ENCODE data around the gene CAPN7.

Gene CAPN7

DNA sequence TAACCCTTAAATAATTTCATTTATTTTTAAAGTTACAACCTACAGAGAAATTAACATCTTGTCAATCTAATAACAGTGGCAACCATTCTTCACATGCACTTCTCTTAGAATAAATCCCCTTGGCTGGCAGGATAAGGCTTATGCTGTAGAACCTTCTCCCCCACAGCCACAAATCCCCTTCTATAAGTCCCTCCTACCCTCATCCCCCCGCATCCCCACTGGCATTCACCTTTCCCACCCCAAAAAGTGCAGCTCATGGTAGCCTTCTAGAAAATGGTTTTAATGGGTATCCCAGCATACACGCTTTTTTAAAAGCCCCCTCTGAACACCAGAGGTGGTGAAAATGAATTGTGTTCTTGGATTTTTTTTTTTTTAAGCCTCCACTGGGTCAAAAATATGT, 49.2 kb downstream of the CAPN7 start:
- no peak overlapping the region for H3K18ac ChIP-seq (ENCODE audit: low read length)
- no peak overlapping the region for H2BK120ac ChIP-seq (ENCODE audit: low read depth, low read length)
- H3K4me2 ChIP-seq (ENCODE audit: low read length): no peak overlapping the region
- no peak overlapping the region for H3K9ac ChIP-seq (ENCODE audit: low read length)
- no peaks in the 10 kb centered on the region for H3K27me3 ChIP-seq (ENCODE audit: insufficient read depth, low read length, poor library complexity)
- H2AK5ac ChIP-seq (ENCODE audit: low read length): no peak overlapping the region
- H3K36me3 ChIP-seq (ENCODE audit: control insufficient read depth, insufficient read depth, low read length): peaks cover 5% of the 10 kb centered on the region
- H3K79me1 ChIP-seq (ENCODE audit: low read length): no peaks in the 10 kb centered on the region
- H4K5ac ChIP-seq (ENCODE audit: low read length): no peak overlapping the region
- no peak overlapping the region for H2BK5ac ChIP-seq (ENCODE audit: low read length)
- no peak overlapping the region for H3K4ac ChIP-seq (ENCODE audit: low read depth, low read length)
- no peak overlapping the region for H3K27ac ChIP-seq (ENCODE audit: low read depth, low read length)
- no peak overlapping the region for H2BK15ac ChIP-seq (replicated peaks; ENCODE audit: low read depth)
- H3K79me2 ChIP-seq (ENCODE audit: control insufficient read depth, insufficient read depth, low read length): no peaks in the 10 kb centered on the region
- whole genome bisulfite sequencing (ENCODE audit: extremely low coverage, insufficient coverage, low lambda C conversion rate): no CpG with 5 or more reads among the region's 2 CpGs
- DNase-seq: no peak
- no peak overlapping the region for H3K4me3 ChIP-seq (ENCODE audit: low read length)
- no peak overlapping the region for H3K56ac ChIP-seq (ENCODE audit: low read length)
- H3K4me1 ChIP-seq (ENCODE audit: control insufficient read depth, low read depth, low read length): no peaks in the 10 kb centered on the region
- no peak overlapping the region for H3K23ac ChIP-seq (ENCODE audit: low read length)
- no peak overlapping the region for H4K8ac ChIP-seq (ENCODE audit: low read depth, low read length)

GRCh38 chr3:15256861-15257341, 50.9 kb downstream of the CAPN7 start:
- Histone ChIP-seq H3K36me3 (ENCODE audit: control insufficient read depth, insufficient read depth, low read length) (peaks cover 5% of the 10 kb centered on the region), H2BK15ac (replicated peaks; ENCODE audit: low read depth) (no peak overlapping the region), H3K9ac (ENCODE audit: low read length) (no peak overlapping the region), H2BK120ac (ENCODE audit: low read depth, low read length) (no peak overlapping the region), H3K79me1 (ENCODE audit: low read length) (no peaks in the 10 kb centered on the region), H3K23ac (ENCODE audit: low read length) (no peak overlapping the region), H3K56ac (ENCODE audit: low read length) (no peak overlapping the region), H2AK5ac (ENCODE audit: low read length) (no peak overlapping the region), H3K18ac (ENCODE audit: low read length) (no peak overlapping the region), H4K5ac (ENCODE audit: low read length) (no peak overlapping the region), H3K4me2 (ENCODE audit: low read length) (no peak overlapping the region), H3K79me2 (ENCODE audit: control insufficient read depth, insufficient read depth, low read length) (no peaks in the 10 kb centered on the region), H3K4me3 (ENCODE audit: low read length) (no peak overlapping the region), H4K8ac (ENCODE audit: low read depth, low read length) (no peak overlapping the region), H2BK5ac (ENCODE audit: low read length) (no peak overlapping the region), H3K27me3 (ENCODE audit: insufficient read depth, low read length, poor library complexity) (no peaks in the 10 kb centered on the region), H3K27ac (ENCODE audit: low read depth, low read length) (no peak overlapping the region), H3K4me1 (ENCODE audit: control insufficient read depth, low read depth, low read length) (no peaks in the 10 kb centered on the region), H3K4ac (ENCODE audit: low read depth, low read length) (no peak overlapping the region)
- DNase-seq: no peak
- WGBS (ENCODE audit: extremely low coverage, insufficient coverage, low lambda C conversion rate): no CpG with 5 or more reads among the region's 8 CpGs

GRCh38 chr3:15258720-15259119, 52.7 kb downstream of the CAPN7 start:
- Histone ChIP-seq H3K23ac (ENCODE audit: low read length) (no peak overlapping the region), H2AK5ac (ENCODE audit: low read length) (no peak overlapping the region), H3K27me3 (ENCODE audit: insufficient read depth, low read length, poor library complexity) (no peaks in the 10 kb centered on the region), H2BK5ac (ENCODE audit: low read length) (no peak overlapping the region), H3K79me2 (ENCODE audit: control insufficient read depth, insufficient read depth, low read length) (no peaks in the 10 kb centered on the region), H3K4me1 (ENCODE audit: control insufficient read depth, low read depth, low read length) (no peaks in the 10 kb centered on the region), H2BK15ac (replicated peaks; ENCODE audit: low read depth) (no peak overlapping the region), H3K9ac (ENCODE audit: low read length) (no peak overlapping the region), H3K4ac (ENCODE audit: low read depth, low read length) (no peak overlapping the region), H3K27ac (ENCODE audit: low read depth, low read length) (no peak overlapping the region), H4K8ac (ENCODE audit: low read depth, low read length) (no peak overlapping the region), H3K18ac (ENCODE audit: low read length) (no peak overlapping the region), H4K5ac (ENCODE audit: low read length) (no peak overlapping the region), H2BK120ac (ENCODE audit: low read depth, low read length) (no peak overlapping the region), H3K56ac (ENCODE audit: low read length) (no peak overlapping the region), H3K79me1 (ENCODE audit: low read length) (no peaks in the 10 kb centered on the region), H3K4me3 (ENCODE audit: low read length) (no peak overlapping the region), H3K4me2 (ENCODE audit: low read length) (no peak overlapping the region), H3K36me3 (ENCODE audit: control insufficient read depth, insufficient read depth, low read length) (peaks cover 5% of the 10 kb centered on the region)
- WGBS (ENCODE audit: extremely low coverage, insufficient coverage, low lambda C conversion rate): no CpG with 5 or more reads among the region's 7 CpGs
- DNase-seq: no peak

GRCh38 chr3:15260531-15260930, 54.5 kb downstream of the CAPN7 start:
- Histone ChIP-seq H3K4me3 (ENCODE audit: low read length) (no peak overlapping the region), H3K27me3 (ENCODE audit: insufficient read depth, low read length, poor library complexity) (no peaks in the 10 kb centered on the region), H3K4me1 (ENCODE audit: control insufficient read depth, low read depth, low read length) (no peaks in the 10 kb centered on the region), H3K56ac (ENCODE audit: low read length) (no peak overlapping the region), H3K36me3 (ENCODE audit: control insufficient read depth, insufficient read depth, low read length) (peaks cover 5% of the 10 kb centered on the region), H3K23ac (ENCODE audit: low read length) (no peak overlapping the region), H4K5ac (ENCODE audit: low read length) (no peak overlapping the region), H2AK5ac (ENCODE audit: low read length) (no peak overlapping the region), H3K79me1 (ENCODE audit: low read length) (no peaks in the 10 kb centered on the region), H3K18ac (ENCODE audit: low read length) (no peak overlapping the region), H2BK15ac (replicated peaks; ENCODE audit: low read depth) (no peak overlapping the region), H3K9ac (ENCODE audit: low read length) (no peak overlapping the region), H4K8ac (ENCODE audit: low read depth, low read length) (no peak overlapping the region), H2BK5ac (ENCODE audit: low read length) (no peak overlapping the region), H2BK120ac (ENCODE audit: low read depth, low read length) (no peak overlapping the region), H3K4me2 (ENCODE audit: low read length) (no peak overlapping the region), H3K27ac (ENCODE audit: low read depth, low read length) (no peak overlapping the region), H3K79me2 (ENCODE audit: control insufficient read depth, insufficient read depth, low read length) (no peaks in the 10 kb centered on the region), H3K4ac (ENCODE audit: low read depth, low read length) (no peak overlapping the region)
- WGBS (ENCODE audit: extremely low coverage, insufficient coverage, low lambda C conversion rate): no CpG with 5 or more reads among the region's 4 CpGs
- no peak for DNase-seq

- no peak for DNase-seq
- Histone ChIP-seq H4K5ac (ENCODE audit: low read length) (no peak overlapping the region), H3K27ac (ENCODE audit: low read depth, low read length) (no peak overlapping the region), H2BK5ac (ENCODE audit: low read length) (no peak overlapping the region), H3K79me1 (ENCODE audit: low read length) (no peaks in the 10 kb centered on the region), H3K4me2 (ENCODE audit: low read length) (no peak overlapping the region), H2BK15ac (replicated peaks; ENCODE audit: low read depth) (no peak overlapping the region), H3K36me3 (ENCODE audit: control insufficient read depth, insufficient read depth, low read length) (peaks cover 5% of the 10 kb centered on the region), H3K4me1 (ENCODE audit: control insufficient read depth, low read depth, low read length) (no peaks in the 10 kb centered on the region), H2BK120ac (ENCODE audit: low read depth, low read length) (no peak overlapping the region), H2AK5ac (ENCODE audit: low read length) (no peak overlapping the region), H3K27me3 (ENCODE audit: insufficient read depth, low read length, poor library complexity) (no peaks in the 10 kb centered on the region), H3K79me2 (ENCODE audit: control insufficient read depth, insufficient read depth, low read length) (no peaks in the 10 kb centered on the region), H4K8ac (ENCODE audit: low read depth, low read length) (no peak overlapping the region), H3K18ac (ENCODE audit: low read length) (no peak overlapping the region), H3K9ac (ENCODE audit: low read length) (no peak overlapping the region), H3K56ac (ENCODE audit: low read length) (no peak overlapping the region), H3K4me3 (ENCODE audit: low read length) (no peak overlapping the region), H3K4ac (ENCODE audit: low read depth, low read length) (no peak overlapping the region), H3K23ac (ENCODE audit: low read length) (no peak overlapping the region)
These were observed 55.2 kb downstream of the CAPN7 start for GRCh38 chr3:15261274-15261673.

GRCh38 chr3:15262021-15262420, 56.0 kb downstream of the CAPN7 start:
- Histone ChIP-seq H4K8ac (ENCODE audit: low read depth, low read length) (no peak overlapping the region), H3K27ac (ENCODE audit: low read depth, low read length) (no peak overlapping the region), H3K23ac (ENCODE audit: low read length) (no peak overlapping the region), H2BK15ac (replicated peaks; ENCODE audit: low read depth) (no peak overlapping the region), H2BK120ac (ENCODE audit: low read depth, low read length) (no peak overlapping the region), H3K79me2 (ENCODE audit: control insufficient read depth, insufficient read depth, low read length) (no peaks in the 10 kb centered on the region), H3K4me2 (ENCODE audit: low read length) (no peak overlapping the region), H3K18ac (ENCODE audit: low read length) (no peak overlapping the region), H3K9ac (ENCODE audit: low read length) (no peak overlapping the region), H3K27me3 (ENCODE audit: insufficient read depth, low read length, poor library complexity) (no peaks in the 10 kb centered on the region), H3K56ac (ENCODE audit: low read length) (no peak overlapping the region), H2BK5ac (ENCODE audit: low read length) (no peak overlapping the region), H3K79me1 (ENCODE audit: low read length) (no peaks in the 10 kb centered on the region), H3K4me3 (ENCODE audit: low read length) (no peak overlapping the region), H3K4ac (ENCODE audit: low read depth, low read length) (no peak overlapping the region), H2AK5ac (ENCODE audit: low read length) (no peak overlapping the region), H4K5ac (ENCODE audit: low read length) (no peak overlapping the region), H3K4me1 (ENCODE audit: control insufficient read depth, low read depth, low read length) (peaks cover 2% of the 10 kb centered on the region), H3K36me3 (ENCODE audit: control insufficient read depth, insufficient read depth, low read length) (peaks cover under 1% of the 10 kb centered on the region)
- DNase-seq: no peak
- no CpG with 5 or more reads among the region's 9 CpGs for WGBS (ENCODE audit: extremely low coverage, insufficient coverage, low lambda C conversion rate)
